ENCODE measurements around the gene PCNX2.
"Not testable (repeated sequence)": the region's sequence is repeated elsewhere in the genome, so short reads cannot be mapped to it uniquely, and the experiment has no call there.

Gene PCNX2

GRCh38 chr1:233132445-233132844 is 163.1 kb downstream of the PCNX2 start:
- Histone ChIP-seq H3K36me3 (ENCODE audit: low read length) (no peaks in the 10 kb centered on the region), H3K79me2 (ENCODE audit: insufficient read depth, low read length) (no peaks in the 10 kb centered on the region), H3K9me3 (ENCODE audit: insufficient read depth, low read length) (no peaks in the 10 kb centered on the region), H3F3A (ENCODE audit: insufficient read depth) (no peaks in the 10 kb centered on the region), H3K9me2 (replicated peaks; ENCODE audit: insufficient read depth, low read length) (no peaks in the 10 kb centered on the region), H3K27me3 (ENCODE audit: low read length) (no peaks in the 10 kb centered on the region), H2AFZ (ENCODE audit: low read depth, low read length, severe bottlenecking) (no peak overlapping the region), H3K4me2 (ENCODE audit: low read depth, low read length, poor library complexity, severe bottlenecking) (no peak overlapping the region), H3K27ac (ENCODE audit: low read depth, low read length) (no peak overlapping the region), H4K20me1 (ENCODE audit: low read depth, low read length) (no peaks in the 10 kb centered on the region), H3K4me3 (ENCODE audit: insufficient read depth, low read length, poor library complexity, severe bottlenecking) (no peak overlapping the region), H3K9ac (ENCODE audit: low read length) (no peak overlapping the region)
- TF ChIP-seq EZH2phosphoT487 (conservative IDR thresholded peaks at IDR 0.05; ENCODE audit: low read length): no peak
- TF ChIP-seq, protein P1, sequence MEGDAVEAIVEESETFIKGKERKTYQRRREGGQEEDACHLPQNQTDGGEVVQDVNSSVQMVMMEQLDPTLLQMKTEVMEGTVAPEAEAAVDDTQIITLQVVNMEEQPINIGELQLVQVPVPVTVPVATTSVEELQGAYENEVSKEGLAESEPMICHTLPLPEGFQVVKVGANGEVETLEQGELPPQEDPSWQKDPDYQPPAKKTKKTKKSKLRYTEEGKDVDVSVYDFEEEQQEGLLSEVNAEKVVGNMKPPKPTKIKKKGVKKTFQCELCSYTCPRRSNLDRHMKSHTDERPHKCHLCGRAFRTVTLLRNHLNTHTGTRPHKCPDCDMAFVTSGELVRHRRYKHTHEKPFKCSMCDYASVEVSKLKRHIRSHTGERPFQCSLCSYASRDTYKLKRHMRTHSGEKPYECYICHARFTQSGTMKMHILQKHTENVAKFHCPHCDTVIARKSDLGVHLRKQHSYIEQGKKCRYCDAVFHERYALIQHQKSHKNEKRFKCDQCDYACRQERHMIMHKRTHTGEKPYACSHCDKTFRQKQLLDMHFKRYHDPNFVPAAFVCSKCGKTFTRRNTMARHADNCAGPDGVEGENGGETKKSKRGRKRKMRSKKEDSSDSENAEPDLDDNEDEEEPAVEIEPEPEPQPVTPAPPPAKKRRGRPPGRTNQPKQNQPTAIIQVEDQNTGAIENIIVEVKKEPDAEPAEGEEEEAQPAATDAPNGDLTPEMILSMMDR (IDR thresholded peaks at IDR 0.05; ENCODE audit: insufficient read depth, low read length, poor library complexity, severe bottlenecking): no peak

- H3K4me3 ChIP-seq (ENCODE audit: insufficient read depth, low read length, poor library complexity, severe bottlenecking); H3K9me2 ChIP-seq (replicated peaks; ENCODE audit: insufficient read depth, low read length); H3K4me2 ChIP-seq (ENCODE audit: low read depth, low read length, poor library complexity, severe bottlenecking); H2AFZ ChIP-seq (ENCODE audit: low read depth, low read length, severe bottlenecking); H3K36me3 ChIP-seq (ENCODE audit: low read length); H3F3A ChIP-seq (ENCODE audit: insufficient read depth); H3K27me3 ChIP-seq (ENCODE audit: low read length); H3K79me2 ChIP-seq (ENCODE audit: insufficient read depth, low read length); H3K9me3 ChIP-seq (ENCODE audit: insufficient read depth, low read length); H4K20me1 ChIP-seq (ENCODE audit: low read depth, low read length); H3K9ac ChIP-seq (ENCODE audit: low read length); H3K27ac ChIP-seq (ENCODE audit: low read depth, low read length): not testable (repeated sequence)
These were observed 166.5 kb downstream of the PCNX2 start for GRCh38 chr1:233129031-233129430.

- Histone ChIP-seq H3K79me2 (ENCODE audit: insufficient read depth, low read length) (no peaks in the 10 kb centered on the region), H3F3A (ENCODE audit: insufficient read depth) (no peaks in the 10 kb centered on the region), H4K20me1 (ENCODE audit: low read depth, low read length) (no peaks in the 10 kb centered on the region), H3K27me3 (ENCODE audit: low read length) (no peaks in the 10 kb centered on the region), H3K9me2 (replicated peaks; ENCODE audit: insufficient read depth, low read length) (no peaks in the 10 kb centered on the region), H3K9me3 (ENCODE audit: insufficient read depth, low read length) (no peaks in the 10 kb centered on the region), H3K4me3 (ENCODE audit: insufficient read depth, low read length, poor library complexity, severe bottlenecking) (no peak overlapping the region), H3K36me3 (ENCODE audit: low read length) (no peaks in the 10 kb centered on the region), H3K4me2 (ENCODE audit: low read depth, low read length, poor library complexity, severe bottlenecking) (no peak overlapping the region), H2AFZ (ENCODE audit: low read depth, low read length, severe bottlenecking) (no peak overlapping the region), H3K9ac (ENCODE audit: low read length) (no peak overlapping the region), H3K27ac (ENCODE audit: low read depth, low read length) (no peak overlapping the region)
- no peak for TF ChIP-seq EZH2phosphoT487 (conservative IDR thresholded peaks at IDR 0.05; ENCODE audit: low read length)
- TF ChIP-seq, protein P1 (IDR thresholded peaks at IDR 0.05; ENCODE audit: insufficient read depth, low read length, poor library complexity, severe bottlenecking): no peak
These were observed 168.4 kb downstream of the PCNX2 start for GRCh38 chr1:233127157-233127556.

- no peaks in the 10 kb centered on the region for H3K9me2 ChIP-seq (replicated peaks; ENCODE audit: insufficient read depth, low read length)
- no peak overlapping the region for H3K27ac ChIP-seq (ENCODE audit: low read depth, low read length)
- no peak overlapping the region for H3K9ac ChIP-seq (ENCODE audit: low read length)
- no peak overlapping the region for H3K4me2 ChIP-seq (ENCODE audit: low read depth, low read length, poor library complexity, severe bottlenecking)
- no peaks in the 10 kb centered on the region for H3K36me3 ChIP-seq (ENCODE audit: low read length)
- no peaks in the 10 kb centered on the region for H3K27me3 ChIP-seq (ENCODE audit: low read length)
- no peak overlapping the region for H2AFZ ChIP-seq (ENCODE audit: low read depth, low read length, severe bottlenecking)
- H3K4me3 ChIP-seq (ENCODE audit: insufficient read depth, low read length, poor library complexity, severe bottlenecking): no peak overlapping the region
- H3K79me2 ChIP-seq (ENCODE audit: insufficient read depth, low read length): no peaks in the 10 kb centered on the region
- no peaks in the 10 kb centered on the region for H3K9me3 ChIP-seq (ENCODE audit: insufficient read depth, low read length)
- TF ChIP-seq, protein P1 (IDR thresholded peaks at IDR 0.05; ENCODE audit: insufficient read depth, low read length, poor library complexity, severe bottlenecking): no peak
- no peak for TF ChIP-seq EZH2phosphoT487 (conservative IDR thresholded peaks at IDR 0.05; ENCODE audit: low read length)
- H4K20me1 ChIP-seq (ENCODE audit: low read depth, low read length): no peaks in the 10 kb centered on the region
- H3F3A ChIP-seq (ENCODE audit: insufficient read depth): no peaks in the 10 kb centered on the region
These were observed 172.7 kb downstream of the PCNX2 start for GRCh38 chr1:233122779-233123178.
